Tibial nerve (tissue), 4 donors: ENCODE results near the gene NXPH2. TPM values are rescaled to one million over a fixed set of nuclear protein-coding genes. Genes with fewer than 3 reads are reported as not detected.

Experiments
- DNase-seq, 2 donors: peaks; one replicate each; pipeline ENCODE4 v3.0.0-alpha.2; 2019; ENCODE audit warnings: low spot score in 2 of 2
- H3K27ac ChIP-seq, 4 donors: fragments of 200-600 bp; sonication (generic) in 3 of 4; one replicate each; pipeline ENCODE4 v1.5.1; 2017 to 2019; ENCODE audit warnings: mild to moderate bottlenecking in 1 of 4
- H3K27me3 ChIP-seq, 2 donors: fragments of 200-600 bp; sonication (generic) in 1 of 2; one replicate each; pipeline versions ENCODE4 v1.5.1 to v1.6.0; 2017 to 2019
- H3K36me3 ChIP-seq, 3 donors: fragments of 200-600 bp; sonication (generic); one replicate each; pipeline ENCODE4 v1.5.1; 2018 to 2019
- H3K4me1 ChIP-seq, 4 donors: fragments of 200-600 bp; sonication (generic) in 3 of 4; one replicate each; pipeline ENCODE4 v1.5.1; 2017 to 2019
- H3K4me3 ChIP-seq, 4 donors: fragments of 200-600 bp; sonication (generic) in 3 of 4; one replicate each; pipeline ENCODE4 v1.5.1; 2017 to 2019; ENCODE audit warnings: mild to moderate bottlenecking in 1 of 4, moderate library complexity in 1 of 4
- H3K9me3 ChIP-seq, 4 donors: fragments of 200-600 bp; sonication (generic) in 3 of 4; one replicate each; pipeline ENCODE4 v1.5.1; 2017 to 2019
- CTCF ChIP-seq, 5 experiments: fragments of 200-600 bp in 3 of 5; fragments of 450-650 bp in 2 of 5; sonication (generic) in 3 of 5; IDR thresholded peaks; one replicate each; pipeline ENCODE4 v1.5.1; 2016 to 2019; ENCODE audit warnings: antibody characterized with exemption in 5 of 5, mild to moderate bottlenecking in 3 of 5, moderate library complexity in 2 of 5
- EP300 ChIP-seq, 2 donors: sonication (generic); formaldehyde crosslinking; IDR thresholded peaks; one replicate each; pipeline ENCODE4 v1.6.1; 2017; ENCODE audit warnings: antibody characterized with exemption in 2 of 2, mild to moderate bottlenecking in 1 of 2
- POLR2A ChIP-seq, 2 donors: fragments of 450-650 bp; IDR thresholded peaks; one replicate each; pipeline ENCODE4 v1.6.1; 2017; ENCODE audit warnings: antibody characterized with exemption in 2 of 2, mild to moderate bottlenecking in 2 of 2, moderate library complexity in 2 of 2
- WGBS, 2 donors: methylation state at CpG; one replicate each; pipeline ENCODE4 v1.1.5; 2018; 5-methylcytosine and 5-hydroxymethylcytosine counted together
- total RNA-seq, 4 donors: library from RNA; depleted of rRNA; stranded (reverse); fragments of >200 nt; gene quantifications; one replicate each; pipeline ENCODE4 v1.1.0, GENCODE V29; 2016

The NXPH2 gene
- total RNA-seq, 4 donors from 2014 or later: not detected

- TF ChIP-seq POLR2A (IDR thresholded peaks at IDR 0.05): no peak
- peak; percentile 45 to 71 (median 60) for TF ChIP-seq CTCF (IDR thresholded peaks at IDR 0.05)
- no peak for TF ChIP-seq EP300 (IDR thresholded peaks at IDR 0.05)
- H3K36me3 ChIP-seq: no peaks in the 10 kb centered on the region
- H3K27ac ChIP-seq: no peak overlapping the region
- H3K27me3 ChIP-seq: peaks cover 0 to 12% of the 10 kb centered on the region in 2 donors
- no peaks in the 10 kb centered on the region for H3K9me3 ChIP-seq
- WGBS, 2 donors: 27 to 29% methylated on average over 2 of the region's 2 CpGs
- peak in 1 of 2 donors; percentile 45 for DNase-seq
- no peak overlapping the region for H3K4me3 ChIP-seq
- no peaks in the 10 kb centered on the region for H3K4me1 ChIP-seq
These were observed 7.0 kb upstream of the NXPH2 start for GRCh38 chr2:138787053-138787666.

- whole genome bisulfite sequencing, 2 donors: 84 to 89% methylated on average over 5 of the region's 5 CpGs
- Histone ChIP-seq H3K27me3 (peaks cover 0 to 60% of the 10 kb centered on the region in 2 donors), H3K36me3 (no peaks in the 10 kb centered on the region), H3K4me3 (no peak overlapping the region), H3K9me3 (no peaks in the 10 kb centered on the region), H3K4me1 (peaks cover 0 to 31% (median 5%) of the 10 kb centered on the region in 4 donors), H3K27ac (no peak overlapping the region)
- DNase-seq: no peak
- no peak for TF ChIP-seq CTCF (IDR thresholded peaks at IDR 0.05)
- no peak for TF ChIP-seq POLR2A (IDR thresholded peaks at IDR 0.05)
- no peak for TF ChIP-seq EP300 (IDR thresholded peaks at IDR 0.05)
These were observed 2.2 kb upstream of the NXPH2 start for GRCh38 chr2:138782383-138782782.

DNA sequence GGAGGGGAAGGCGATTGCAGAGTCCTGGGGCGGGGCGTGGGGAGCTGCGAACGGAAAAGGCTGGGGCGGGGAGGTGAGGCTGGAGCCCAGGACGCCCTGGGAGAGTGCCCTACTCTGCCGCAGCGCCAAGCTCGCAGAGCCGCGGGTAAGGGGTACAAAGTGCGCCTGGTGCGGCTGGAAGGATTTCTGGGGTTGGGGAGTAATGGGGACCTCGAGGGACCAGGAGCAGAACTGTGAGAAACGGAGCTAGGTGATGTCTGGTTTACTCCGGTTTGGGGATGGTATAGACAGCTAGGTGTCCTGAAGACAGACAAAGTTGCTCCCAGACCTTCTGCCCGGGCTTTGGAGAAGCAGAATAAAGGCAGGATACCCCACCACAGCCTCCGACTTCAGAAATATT lies 718 bp upstream of the NXPH2 start:
- TF ChIP-seq CTCF (IDR thresholded peaks at IDR 0.05) (no peak), EP300 (IDR thresholded peaks at IDR 0.05) (no peak), POLR2A (IDR thresholded peaks at IDR 0.05) (no peak)
- peaks cover 0 to 72% of the 10 kb centered on the region in 2 donors for H3K27me3 ChIP-seq
- 6% methylated on average over 19 of the region's 19 CpGs for WGBS, 2 donors
- no peaks in the 10 kb centered on the region for H3K9me3 ChIP-seq
- H3K27ac ChIP-seq: no peak overlapping the region
- no peaks in the 10 kb centered on the region for H3K36me3 ChIP-seq
- H3K4me3 ChIP-seq: no peak overlapping the region
- DNase-seq: no peak
- peaks cover 0 to 31% (median 5%) of the 10 kb centered on the region in 4 donors for H3K4me1 ChIP-seq

DNA sequence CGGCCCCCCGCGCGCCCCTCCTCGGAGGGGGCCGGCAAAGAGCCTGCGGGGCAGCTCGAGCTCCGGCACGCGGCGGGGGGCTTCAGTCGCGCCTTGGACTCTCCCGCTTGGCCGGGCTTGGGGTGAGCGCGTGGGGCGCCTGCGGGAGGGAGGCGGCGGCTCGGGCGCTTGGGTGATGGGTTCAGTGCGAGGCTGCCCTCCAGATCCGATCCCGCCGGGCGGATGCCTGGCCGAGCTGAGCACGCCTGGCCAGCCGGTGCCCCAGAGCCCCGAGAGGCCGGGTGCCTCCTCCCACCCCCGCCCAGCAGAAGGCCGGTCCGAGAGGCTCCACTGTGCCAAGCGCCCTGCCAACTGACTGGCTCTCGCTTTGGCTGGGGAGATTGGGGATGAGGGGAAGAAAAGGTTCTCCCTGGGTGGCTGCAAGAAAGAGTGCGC lies 273 bp upstream of the NXPH2 start:
- no peaks in the 10 kb centered on the region for H3K36me3 ChIP-seq
- peaks cover 0 to 77% of the 10 kb centered on the region in 2 donors for H3K27me3 ChIP-seq
- DNase-seq: no peak
- no peak overlapping the region for H3K27ac ChIP-seq
- H3K4me1 ChIP-seq: peaks cover 0 to 31% (median 5%) of the 10 kb centered on the region in 4 donors
- WGBS, 2 donors: 1 to 10% methylated on average over 3 to 12 of the region's 40 CpGs
- no peaks in the 10 kb centered on the region for H3K9me3 ChIP-seq
- peak overlapping the region in 1 of 4 donors; percentile 34 for H3K4me3 ChIP-seq
- TF ChIP-seq CTCF (IDR thresholded peaks at IDR 0.05): no peak
- no peak for TF ChIP-seq POLR2A (IDR thresholded peaks at IDR 0.05)
- TF ChIP-seq EP300 (IDR thresholded peaks at IDR 0.05): no peak

DNA sequence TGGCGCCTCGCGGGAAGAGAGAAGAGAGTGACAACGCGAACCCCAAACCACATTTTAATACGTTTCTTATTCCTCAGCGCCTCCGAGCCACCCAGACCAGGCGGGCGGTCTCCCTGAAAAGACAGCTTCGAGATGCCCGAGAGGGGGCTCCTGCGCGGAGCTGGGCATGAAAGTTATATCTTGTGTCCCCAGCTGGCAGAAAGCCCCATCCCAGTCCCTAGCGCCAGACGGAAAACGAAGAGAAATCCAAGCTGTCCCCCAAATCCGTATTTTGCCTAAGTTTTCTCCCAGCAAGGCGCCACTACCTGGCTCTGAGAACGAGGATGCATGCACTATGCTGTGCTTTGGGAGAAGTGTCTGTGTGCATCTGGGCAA lies 797 bp downstream of the NXPH2 start:
- TF ChIP-seq EP300 (IDR thresholded peaks at IDR 0.05) (no peak), POLR2A (IDR thresholded peaks at IDR 0.05) (no peak), CTCF (IDR thresholded peaks at IDR 0.05) (no peak)
- Histone ChIP-seq H3K27me3 (peaks cover 0 to 86% of the 10 kb centered on the region in 2 donors), H3K27ac (no peak overlapping the region), H3K9me3 (no peaks in the 10 kb centered on the region), H3K4me3 (peak overlapping the region in 1 of 4 donors; percentile 34), H3K4me1 (peaks cover 0 to 31% (median 5%) of the 10 kb centered on the region in 4 donors), H3K36me3 (no peaks in the 10 kb centered on the region)
- DNase-seq: no peak
- 2 to 3% methylated on average over 20 of the region's 20 CpGs for WGBS, 2 donors
